GM19023 (cell line): ENCODE measurements around the gene KLHL5.
"Not testable (repeated sequence)": the region's sequence is repeated elsewhere in the genome, so short reads cannot be mapped to it uniquely, and the experiment has no call there.

Experiments used
- ATAC-seq: cut with Tn5 transposase; IDR thresholded peaks from one replicate; pipeline ENCODE4 v1.9.1; 2021; ENCODE audit warnings: mild to moderate bottlenecking, moderate library complexity; ENCODE audit not compliant: unreplicated experiment

Gene KLHL5

DNA sequence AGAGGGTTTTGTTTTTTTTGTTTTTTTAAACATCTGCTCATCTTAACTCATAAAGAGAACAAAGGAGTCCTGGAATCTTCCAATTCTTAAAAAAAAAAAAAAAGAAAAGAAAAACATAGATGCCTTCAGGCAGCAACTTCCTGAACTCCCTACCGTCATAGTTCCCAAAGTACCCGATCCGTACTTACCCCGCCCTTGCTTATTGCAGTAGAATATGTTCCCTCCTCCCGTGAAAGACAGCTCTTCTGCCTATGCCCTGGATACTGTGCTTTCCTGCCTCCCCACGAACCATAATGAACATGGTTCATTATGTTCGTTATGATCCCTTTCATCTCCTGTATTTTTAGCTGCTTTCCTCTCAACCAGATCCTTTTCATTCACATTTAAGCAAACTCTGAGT is 40.3 kb downstream of the KLHL5 start:
- ATAC-seq = no peak

DNA sequence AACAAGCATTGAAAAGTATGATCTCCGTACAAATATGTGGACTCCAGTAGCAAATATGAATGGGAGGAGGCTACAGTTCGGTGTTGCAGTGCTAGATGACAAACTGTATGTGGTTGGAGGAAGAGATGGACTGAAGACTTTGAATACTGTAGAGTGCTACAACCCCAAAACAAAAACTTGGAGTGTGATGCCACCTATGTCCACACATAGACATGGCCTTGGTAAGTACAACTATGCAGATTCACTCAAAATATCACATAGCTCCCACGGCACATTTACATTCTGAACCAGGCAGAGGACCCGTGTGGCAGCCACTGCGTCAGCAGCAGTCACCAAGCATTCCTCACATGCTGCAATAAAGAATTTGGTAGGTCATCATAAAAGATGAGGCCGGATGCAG is 41.3 kb downstream of the KLHL5 start:
- no peak for ATAC-seq

DNA sequence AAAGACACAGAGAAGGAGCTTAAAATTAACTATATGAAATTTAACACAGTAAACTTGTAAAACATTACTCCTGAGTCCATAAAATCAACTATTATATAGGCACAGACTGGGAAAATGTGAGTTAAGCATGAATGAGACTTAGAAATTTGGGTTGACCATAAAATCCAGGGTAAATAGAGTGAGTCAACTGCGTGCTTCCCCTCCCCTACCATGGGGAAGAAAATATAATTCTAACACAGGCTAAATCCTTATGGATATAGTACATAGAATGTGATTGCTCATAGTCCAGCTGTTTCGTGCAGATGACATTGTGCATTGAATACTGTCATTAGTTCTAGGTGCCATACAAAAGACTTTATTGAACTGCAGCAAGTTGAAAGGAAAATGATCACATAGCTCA is 42.2 kb downstream of the KLHL5 start:
- ATAC-seq = no peak

GRCh38 chr4:39106011-39106410 is 44.0 kb downstream of the KLHL5 start:
- ATAC-seq = no peak

DNA sequence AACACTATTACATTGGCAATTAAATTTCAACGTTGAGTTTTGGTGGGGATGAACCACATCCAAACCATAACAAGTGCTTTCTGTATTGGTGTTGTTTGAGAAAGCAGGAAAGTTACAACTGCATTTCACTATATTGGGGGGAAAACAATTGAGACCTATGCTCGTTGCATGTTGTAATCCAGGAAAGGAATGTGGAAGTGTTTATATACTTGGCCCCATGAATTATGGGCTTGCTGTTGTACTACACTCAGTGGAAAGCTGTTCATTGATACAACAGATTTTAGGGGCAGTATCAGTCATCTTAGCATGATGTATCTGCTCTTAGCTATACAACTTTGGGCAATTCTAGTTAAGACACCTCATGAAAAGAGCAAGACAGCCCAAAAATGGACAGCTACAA is 52.4 kb downstream of the KLHL5 start:
- no peak for ATAC-seq

- no peak for ATAC-seq
Observed at GRCh38 chr4:39118034-39118658, 56.1 kb downstream of the KLHL5 start.

DNA sequence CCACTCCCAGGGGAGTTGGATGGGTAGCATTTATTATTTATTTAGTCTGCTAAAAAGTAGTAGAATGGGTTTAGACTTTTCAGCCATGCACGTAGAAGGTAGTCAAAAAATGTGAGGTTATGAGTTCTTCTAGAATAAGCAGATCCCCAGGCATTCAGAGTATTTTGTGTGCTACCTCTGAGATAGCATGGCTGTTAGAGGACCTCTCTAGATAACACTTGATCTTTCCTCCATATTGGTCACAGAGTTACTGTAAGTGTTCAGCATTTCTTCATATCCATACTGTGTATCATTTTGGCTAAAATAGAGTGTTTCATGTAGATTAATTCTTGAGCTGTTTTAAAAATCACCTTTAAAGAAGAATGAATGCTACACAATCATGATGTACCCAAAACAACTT is 58.4 kb downstream of the KLHL5 start:
- ATAC-seq = no peak

DNA sequence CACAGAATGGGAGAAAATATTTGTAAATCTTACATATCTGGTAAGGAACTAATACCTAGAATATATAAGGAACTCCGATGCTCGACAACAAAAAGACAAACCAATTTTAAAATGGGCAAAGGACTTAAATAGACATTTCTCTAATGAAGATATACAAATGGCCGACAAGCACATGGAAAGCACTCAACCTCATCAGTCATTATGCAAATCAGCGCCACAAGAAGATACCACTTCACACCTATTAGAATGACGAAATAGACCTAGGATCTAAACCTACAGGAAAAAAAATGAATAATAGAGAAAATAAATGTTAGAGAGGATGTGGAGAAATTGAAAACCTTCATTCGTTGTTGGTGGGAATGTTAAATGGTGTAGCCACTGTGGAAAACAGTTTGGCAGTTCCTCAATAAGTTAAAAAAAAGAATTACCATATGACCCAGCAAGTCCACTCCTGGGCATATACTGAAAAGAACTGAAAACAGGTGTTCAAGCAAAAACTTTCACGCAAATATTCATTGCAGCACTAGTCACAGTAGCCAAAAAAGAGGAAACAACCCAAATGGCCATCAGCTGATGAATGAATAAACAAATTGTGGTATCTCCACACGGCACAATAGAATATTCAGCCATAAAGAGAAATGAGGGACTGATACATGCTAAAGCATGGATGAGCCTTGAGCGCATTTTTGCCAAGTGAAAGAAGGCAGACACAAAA is 63.0 kb downstream of the KLHL5 start:
- ATAC-seq = peak; percentile 85

DNA sequence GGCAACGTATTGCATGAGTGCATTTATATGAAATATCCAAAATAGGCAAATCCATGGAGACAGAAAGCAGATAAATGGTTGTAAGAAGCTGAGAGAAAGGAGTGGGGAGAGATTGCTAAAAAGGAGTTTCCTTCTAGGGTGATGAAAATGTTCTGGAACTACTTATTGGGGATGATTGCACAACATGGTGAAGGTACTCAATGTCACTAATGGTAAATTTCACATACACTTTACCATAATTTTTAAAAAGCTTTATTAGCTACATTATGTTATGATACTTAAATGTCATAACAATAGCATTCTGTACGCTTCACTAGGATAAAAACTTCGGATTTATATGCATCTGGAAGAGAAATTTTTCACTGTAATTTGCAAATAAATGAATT is 63.6 kb downstream of the KLHL5 start:
- no peak for ATAC-seq

DNA sequence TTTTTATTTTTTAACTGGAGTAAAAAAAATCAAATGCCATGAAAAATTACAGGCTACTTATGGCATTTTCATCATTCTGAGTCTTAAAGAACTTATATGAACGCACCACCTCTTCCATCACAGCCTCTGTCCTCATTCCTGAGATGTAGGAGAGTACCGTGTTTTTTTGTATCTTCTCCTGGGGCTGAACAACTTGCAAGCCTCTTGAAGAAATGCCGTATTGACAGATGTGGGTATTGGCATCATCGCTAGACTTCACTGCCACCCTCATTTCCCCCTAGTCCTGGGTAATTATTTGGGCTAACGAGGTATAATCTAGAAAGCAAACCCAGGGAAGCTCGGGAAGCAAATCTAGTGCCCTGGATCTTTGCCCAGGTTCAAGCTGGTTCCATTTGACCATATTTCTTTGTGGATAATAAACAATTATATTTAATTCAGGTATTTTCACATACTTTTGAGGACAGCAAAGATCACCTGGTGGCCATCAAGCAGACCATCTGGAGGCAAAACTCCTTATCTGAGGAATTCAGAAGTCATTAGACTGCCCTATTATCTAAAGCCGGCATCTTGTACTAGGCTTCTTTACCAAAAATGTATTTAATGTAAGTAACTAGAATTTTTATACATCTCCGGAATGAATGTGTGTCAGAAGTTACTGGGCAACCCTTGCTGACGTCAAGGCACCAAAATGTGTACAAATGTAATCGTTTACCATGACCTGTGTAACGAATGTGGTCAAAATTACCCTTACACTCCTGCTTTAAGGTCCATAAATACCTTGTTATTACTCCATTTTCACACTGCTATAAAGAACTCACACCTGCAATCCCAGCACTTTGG is 64.4 kb downstream of the KLHL5 start:
- no peak for ATAC-seq

- no peak for ATAC-seq
Observed at GRCh38 chr4:39133623-39134022, 71.6 kb downstream of the KLHL5 start.

- ATAC-seq = no peak
Observed at GRCh38 chr4:39134683-39135306, 72.8 kb downstream of the KLHL5 start.

GRCh38 chr4:39138227-39138626 is 76.2 kb downstream of the KLHL5 start:
- ATAC-seq = not testable (repeated sequence)

DNA sequence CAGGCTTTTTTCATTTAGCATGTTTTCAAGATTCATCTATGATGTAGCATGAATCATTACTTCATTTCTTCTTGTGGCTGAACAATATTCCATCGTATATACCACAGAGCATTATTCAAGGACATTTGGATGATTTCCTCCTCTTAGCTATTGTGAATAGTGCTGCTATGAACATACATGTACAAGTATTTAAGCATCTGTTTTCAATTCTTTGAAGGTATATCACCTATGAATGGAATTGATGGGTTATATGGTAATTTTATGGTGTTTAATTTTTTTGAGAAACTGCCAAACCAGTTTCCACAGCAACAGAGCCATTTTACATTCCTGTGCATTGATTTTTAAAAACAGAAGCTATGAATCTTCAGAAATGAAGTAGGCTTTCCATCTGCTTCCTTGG is 84.2 kb downstream of the KLHL5 start:
- ATAC-seq = no peak

- ATAC-seq = no peak
Observed at GRCh38 chr4:39154009-39154408, 92.0 kb downstream of the KLHL5 start.

DNA sequence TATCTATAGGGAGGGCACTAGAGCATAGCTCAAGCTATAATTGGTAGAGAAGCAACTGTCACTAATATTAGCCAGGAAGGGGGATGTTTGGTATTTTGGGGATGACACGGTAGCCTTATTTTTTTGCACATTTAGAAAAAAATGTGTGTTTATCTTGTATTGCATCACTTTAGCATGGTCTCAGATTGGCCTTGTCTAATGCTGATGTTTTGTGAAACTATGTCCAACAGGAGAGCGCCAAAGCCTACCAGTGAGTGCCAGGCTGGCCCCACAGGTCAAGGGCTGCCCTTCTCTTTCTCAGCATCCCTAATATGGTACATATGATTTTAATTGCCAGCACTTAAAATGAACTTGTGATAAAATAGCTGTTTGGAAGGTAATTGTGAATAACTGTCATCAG is 95.5 kb downstream of the KLHL5 start:
- no peak for ATAC-seq

GRCh38 chr4:39166177-39166576 is 104.1 kb downstream of the KLHL5 start:
- ATAC-seq = no peak

- ATAC-seq = no peak
Observed at GRCh38 chr4:39166669-39167068, 104.6 kb downstream of the KLHL5 start.

DNA sequence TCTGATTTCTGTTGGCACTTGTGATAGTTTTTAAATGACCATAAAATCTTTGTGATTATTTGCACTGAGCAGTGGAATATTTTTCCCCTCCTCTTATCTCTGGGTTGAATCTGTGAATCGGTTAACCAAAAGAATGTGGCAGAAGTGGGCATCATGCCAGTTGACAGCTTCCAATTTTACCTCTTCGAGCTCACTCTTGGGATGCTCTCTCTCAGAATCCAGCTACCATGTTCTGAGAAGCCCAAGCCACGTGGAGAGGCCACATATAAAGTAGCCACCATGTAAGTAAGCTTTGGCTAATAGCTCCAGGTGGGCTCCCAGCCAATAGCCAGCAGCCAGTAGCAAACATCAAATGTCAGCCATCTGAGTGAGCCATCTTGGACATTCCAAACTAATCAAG is 107.4 kb downstream of the KLHL5 start:
- no peak for ATAC-seq

DNA sequence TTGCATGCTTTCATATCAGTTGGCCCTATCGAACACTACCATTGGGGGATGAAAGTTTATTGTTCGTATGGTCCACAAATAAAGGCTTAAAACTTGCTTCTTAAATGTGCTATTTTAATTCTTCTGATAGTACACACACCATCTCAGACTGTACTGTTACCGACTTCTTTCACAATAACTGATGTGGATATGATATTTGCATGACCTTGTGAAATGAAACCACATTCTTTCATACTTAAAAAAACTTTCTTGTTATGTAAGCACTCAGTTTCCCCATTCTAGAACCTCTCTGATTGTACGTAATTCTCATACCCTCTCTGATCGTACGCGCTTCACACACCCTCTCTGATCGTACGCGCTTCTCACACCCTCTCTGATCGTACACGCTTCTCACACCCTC is 108.3 kb downstream of the KLHL5 start:
- no peak for ATAC-seq
